Stimulated activated CD8-positive, alpha-beta memory T cell treated with anti-CD3 and anti-CD28 coated beads, Interleukin-15, amount 100 ng/mL, for 24 hours (primary cell): Measurements from ENCODE around the gene TP73.
A peak's percentile ranks its signal among the peaks of the same experiment; 100 is the strongest.

Experiments
- DNase-seq: peaks from one replicate; pipeline ENCODE4 v3.0.0-alpha.2; 2020; ENCODE audit warnings: low read depth

The TP73 gene

DNA sequence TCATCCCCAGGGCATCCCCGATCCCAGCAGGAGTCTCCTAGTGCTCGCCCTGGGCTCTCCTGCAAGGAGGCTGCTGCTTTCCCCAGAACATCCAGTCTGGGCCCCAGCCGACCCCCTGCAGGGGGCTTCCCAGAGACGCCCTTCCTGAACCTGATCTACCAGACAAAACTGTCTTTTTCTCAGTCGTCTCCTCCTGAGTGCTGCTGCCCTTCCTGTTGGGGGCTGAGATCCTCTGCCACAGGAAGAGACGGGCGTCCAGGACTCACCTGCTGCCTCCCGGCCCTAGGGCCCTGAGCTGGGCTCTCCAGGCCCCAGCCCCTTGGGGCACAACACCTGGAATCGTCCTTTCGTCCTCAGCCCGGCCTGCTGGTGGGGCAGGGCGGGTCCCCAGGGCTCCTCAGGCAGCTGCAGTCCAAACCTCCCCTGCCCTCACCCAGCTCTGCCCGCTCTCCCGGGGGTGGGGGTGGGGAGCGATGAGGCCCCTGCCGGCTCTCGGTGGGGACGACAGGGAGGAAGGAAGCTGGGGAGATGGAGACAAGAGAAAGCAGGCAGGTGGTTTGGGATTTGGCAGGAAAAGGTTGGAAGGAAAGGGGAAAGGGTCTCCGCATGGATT is 36.9 kb downstream of the TP73 start:
- no peak for DNase-seq

GRCh38 chr1:3690282-3691065 is 38.2 kb downstream of the TP73 start:
- no peak for DNase-seq

GRCh38 chr1:3691421-3692204 is 39.3 kb downstream of the TP73 start:
- DNase-seq: no peak

- no peak for DNase-seq
These were observed 40.3 kb downstream of the TP73 start for GRCh38 chr1:3692598-3692997.

GRCh38 chr1:3693321-3693720 is 41.0 kb downstream of the TP73 start:
- no peak for DNase-seq

DNA sequence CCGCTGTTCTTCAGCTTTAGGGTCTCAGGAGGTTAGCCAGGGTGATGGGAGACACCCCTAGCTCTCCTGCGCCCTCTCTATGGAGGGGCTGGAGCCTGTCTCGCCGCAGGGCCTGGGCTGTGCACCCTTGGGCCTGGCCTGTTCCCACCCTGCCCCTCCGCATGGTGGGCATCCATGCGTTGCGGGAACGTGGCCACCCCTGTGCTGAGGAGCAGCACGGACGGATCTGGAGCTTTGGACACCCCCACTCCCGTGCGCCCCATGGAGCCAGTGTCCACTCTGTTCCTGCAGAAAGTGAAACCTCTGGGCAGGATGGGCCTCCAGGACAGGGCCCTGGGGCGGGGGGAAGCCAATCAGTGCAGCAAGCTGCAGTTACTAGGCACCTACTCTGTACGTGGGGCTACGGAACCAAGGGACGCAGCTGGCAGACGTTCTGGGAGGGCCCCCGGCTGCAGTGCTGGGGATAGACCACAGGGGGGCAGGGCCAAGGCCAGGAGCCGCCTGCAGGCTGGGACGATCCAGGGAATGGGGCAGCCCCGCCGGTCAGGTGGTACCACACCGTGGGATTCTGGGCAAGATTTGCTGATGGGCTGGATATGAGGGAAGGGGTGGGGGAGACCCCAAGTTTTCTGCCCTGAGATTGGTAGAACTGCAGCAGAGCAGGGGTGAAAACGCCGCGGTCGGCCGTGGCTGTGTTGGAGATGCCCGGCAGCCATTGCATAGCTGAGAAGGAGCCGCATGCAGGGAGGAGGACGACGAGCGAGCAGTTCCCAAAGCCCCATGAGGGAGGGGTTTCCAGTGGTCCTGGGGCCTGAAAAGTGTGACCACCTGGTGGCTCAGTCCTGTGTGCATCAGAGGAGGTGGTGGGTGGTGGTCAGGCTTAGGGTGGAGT is 43.3 kb downstream of the TP73 start:
- DNase-seq: peak; percentile 9

DNA sequence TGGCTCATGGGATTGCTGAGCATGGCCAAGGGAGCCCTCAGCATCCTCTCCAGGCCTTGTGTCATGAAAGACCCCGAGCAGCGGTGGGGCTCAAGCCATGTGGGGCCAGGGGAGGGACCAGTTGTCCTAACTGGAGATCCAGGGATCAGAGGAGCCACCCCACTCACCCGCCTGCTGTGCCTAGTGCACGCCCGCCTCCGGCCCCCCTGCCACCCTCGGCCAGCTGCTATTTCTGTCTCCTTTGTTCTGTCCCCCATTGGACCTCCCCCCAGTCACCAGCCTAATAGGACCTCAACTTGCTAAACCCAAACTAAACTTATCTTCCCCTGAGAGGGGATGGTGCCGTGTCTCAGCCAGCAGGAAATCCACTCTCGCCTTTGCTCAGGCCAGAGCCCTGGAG is 44.4 kb downstream of the TP73 start:
- DNase-seq: no peak

DNA sequence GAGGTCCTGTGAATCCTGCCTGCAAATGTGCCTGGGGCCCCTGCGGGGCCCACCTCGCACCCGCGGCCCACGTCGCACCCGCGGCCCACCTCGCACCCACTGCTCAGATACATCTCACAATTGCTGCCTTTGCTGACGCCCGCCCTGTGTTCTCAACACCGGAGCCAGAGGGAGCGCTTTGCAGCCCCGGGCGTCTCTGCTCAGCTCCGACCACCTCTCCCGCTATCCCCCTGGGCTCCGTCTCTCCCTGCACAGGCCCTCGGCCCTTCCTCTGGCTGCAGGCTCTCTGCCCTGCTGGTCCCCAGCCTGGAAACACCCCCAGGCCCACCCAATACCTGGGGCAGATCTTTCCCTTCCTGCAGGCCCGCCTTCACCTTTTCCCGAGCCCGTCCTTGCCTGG is 44.8 kb downstream of the TP73 start:
- no peak for DNase-seq

DNA sequence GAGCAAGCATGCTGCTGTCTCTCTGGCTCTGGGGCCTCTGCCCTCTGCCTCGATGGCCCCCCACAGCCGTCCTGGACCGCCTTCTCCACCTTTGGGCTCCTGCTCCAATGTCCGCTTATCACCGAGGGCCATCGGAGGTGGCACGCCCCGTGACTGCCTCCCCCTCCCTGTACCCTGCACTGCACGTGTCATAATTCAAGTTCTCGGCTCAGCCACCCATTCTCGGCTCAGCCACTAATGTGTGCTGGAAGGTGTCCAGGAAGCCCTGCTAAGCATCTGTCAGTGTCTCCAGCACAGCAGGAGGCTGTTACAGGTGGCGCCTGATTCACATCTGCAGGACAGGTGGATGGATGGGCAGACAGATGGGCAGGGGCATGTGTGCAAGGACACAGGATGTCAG is 45.5 kb downstream of the TP73 start:
- no peak for DNase-seq

GRCh38 chr1:3698660-3699408 is 46.5 kb downstream of the TP73 start:
- DNase-seq: no peak

- DNase-seq: no peak
These were observed 47.3 kb downstream of the TP73 start for GRCh38 chr1:3699596-3699995.

DNA sequence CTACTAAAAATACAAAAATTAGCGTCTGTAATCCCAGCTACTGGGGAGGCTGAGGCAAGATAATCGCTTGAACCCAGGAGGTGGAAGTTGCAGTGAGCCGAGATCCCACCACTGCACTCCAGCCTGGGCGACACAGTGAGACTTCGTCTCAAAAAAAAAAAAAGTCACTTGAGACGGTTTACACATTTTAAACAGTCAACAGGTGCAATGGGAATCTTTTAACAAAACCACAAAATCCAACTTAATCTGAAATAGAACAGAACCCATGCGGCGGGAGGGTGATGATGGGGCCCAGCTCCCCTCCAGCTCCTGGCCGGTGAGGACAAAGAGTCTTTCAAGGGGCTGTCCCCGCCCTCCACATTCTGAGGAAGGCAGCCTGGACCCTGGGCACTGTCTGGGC is 48.3 kb downstream of the TP73 start:
- DNase-seq: no peak

GRCh38 chr1:3702528-3702927 is 50.2 kb downstream of the TP73 start:
- DNase-seq: no peak

GRCh38 chr1:3702990-3703728 is 50.8 kb downstream of the TP73 start:
- no peak for DNase-seq

DNA sequence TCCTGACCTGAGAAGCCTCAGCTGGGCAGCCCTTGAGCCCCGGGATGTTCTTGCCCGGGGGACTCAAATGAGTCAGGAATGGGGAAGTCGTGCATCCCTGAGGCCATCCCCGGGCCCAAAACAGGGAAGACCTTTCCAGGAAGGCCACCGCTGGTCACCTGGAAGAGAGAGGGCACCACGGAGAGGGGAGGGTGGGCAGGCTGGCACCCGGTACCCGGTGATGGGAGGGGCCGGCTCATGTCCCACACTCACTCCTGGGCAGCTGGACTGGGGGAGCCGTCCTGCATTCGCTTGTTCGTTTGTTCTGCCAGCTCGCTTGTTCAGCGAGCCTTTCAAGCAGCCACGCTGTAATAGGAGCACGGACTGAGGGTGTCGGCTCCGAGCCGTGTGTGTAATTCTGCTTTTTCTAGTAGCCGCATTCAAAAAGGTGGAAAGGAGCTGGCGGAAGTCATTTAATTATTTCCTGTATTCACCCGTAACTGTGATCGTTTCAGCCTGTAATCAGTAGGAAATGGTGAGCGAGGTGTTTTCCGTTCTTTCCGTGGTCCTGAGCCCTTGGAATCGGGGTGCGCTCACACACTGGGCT is 51.6 kb downstream of the TP73 start:
- DNase-seq: no peak

DNA sequence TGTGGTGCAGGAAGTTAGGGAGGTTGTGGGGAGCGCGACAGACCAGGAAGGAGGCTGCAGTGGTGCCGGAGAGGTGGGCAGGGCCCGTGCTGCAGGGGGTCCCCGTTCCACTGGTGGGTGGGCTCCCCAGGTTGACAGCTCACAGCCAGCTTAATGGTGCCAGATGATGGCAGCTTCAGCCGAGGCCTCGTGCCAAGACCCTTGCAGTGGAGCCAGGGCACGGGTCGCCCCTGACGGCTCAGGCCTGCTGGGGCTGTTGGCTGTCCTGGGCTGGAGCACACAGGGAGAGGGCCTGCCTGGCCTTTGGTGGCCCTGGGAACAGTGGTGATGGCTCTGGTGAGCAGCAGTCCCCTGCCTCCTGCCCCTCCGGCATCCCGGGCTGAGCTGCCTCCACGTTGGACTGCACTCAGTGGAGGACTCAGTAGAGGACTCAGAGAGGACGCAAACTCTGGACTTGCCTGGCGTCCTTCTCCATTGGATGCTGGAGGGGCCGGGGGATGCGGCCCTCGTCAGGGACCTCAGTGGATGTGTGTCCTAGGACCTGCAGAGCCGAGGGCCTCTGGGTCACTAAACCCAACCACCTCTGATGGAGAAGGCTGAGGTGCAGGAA is 53.1 kb downstream of the TP73 start:
- no peak for DNase-seq

DNA sequence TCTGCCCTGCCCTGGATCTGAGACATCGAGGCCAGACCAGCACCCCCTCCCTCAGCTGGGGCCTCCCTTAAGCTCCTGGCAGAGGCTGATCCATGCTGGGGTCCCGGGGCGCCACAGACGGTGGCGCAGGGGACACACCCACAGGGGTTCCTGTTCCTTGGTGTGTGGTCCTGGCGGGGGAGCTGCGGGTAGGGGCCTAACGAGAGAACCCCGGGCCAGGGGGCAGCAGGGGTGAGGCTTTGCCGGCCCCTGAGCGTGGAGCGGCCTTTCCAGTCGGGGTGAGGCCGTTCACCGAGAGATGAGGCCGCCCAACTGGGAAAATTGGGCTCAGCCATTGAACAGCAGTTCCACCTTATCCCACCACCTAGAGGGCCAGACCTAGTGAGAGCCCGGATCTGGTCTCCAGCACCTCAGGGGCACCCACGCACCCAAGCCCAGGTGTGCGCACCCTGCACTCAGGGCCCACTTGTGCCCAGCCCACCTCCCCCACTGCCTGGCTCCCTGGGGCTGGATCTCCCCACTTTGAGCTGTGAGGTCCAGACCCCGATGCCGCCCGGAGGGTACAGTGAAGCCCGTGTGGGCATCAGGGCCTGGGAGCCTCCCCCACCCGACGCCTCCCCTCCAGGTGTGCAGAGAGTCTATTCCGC is 54.5 kb downstream of the TP73 start:
- no peak for DNase-seq

DNA sequence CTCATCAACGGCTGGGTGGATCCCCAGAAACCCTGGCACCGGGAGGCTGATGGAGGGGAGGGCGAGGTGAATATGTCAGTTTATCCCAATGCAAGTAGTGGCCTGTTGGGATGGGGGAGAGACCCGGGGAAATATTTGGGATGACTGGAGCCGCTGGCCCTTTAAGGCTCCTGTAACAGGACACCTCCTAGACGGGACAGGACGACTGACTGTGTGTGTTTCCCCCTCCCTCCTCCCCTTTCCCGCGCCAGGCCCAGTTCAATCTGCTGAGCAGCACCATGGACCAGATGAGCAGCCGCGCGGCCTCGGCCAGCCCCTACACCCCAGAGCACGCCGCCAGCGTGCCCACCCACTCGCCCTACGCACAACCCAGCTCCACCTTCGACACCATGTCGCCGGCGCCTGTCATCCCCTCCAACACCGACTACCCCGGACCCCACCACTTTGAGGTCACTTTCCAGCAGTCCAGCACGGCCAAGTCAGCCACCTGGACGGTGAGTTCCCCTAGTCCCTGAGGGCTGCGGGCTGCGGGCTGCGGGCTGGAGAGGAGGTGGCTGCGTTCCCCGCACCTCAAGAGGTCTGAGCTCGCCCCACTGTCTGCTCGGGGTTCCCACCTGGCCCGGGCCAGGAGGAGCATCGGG is 55.1 kb downstream of the TP73 start:
- no peak for DNase-seq

DNA sequence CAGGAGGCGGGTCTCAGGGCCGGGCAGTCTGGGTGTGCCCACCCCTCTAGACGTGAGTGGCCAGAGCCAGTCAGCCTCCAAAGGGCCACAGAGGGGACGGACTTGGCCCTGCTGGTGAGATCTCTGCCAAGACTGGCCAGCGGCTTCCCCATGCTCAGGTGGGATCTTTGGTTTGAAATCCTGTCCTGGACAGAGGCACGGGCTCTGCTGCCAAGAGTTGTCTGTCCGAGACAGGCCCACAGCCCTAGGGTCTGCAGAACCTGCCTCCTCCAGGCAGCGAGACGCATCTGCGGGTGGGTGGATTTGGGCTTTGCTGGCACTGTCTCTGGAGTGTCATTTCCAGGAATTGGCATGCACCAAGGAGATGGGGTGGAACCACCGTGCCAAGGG is 55.6 kb downstream of the TP73 start:
- no peak for DNase-seq
